ENCODE measurements around the gene ZNF573. TPM values are rescaled to one million over a fixed set of nuclear protein-coding genes. Genes with fewer than 3 reads are reported as not detected.
A peak's percentile ranks its signal among the peaks of the same experiment; 100 is the strongest.
"Not testable (repeated sequence)": the region's sequence is repeated elsewhere in the genome, so short reads cannot be mapped to it uniquely, and the experiment has no call there.

ZNF573 gene
- total RNA-seq = 10 to 100 TPM in 1 of 4 donors, 1 to 10 TPM in 3; 5.8 to 12.1 (median 7.6) TPM

DNA sequence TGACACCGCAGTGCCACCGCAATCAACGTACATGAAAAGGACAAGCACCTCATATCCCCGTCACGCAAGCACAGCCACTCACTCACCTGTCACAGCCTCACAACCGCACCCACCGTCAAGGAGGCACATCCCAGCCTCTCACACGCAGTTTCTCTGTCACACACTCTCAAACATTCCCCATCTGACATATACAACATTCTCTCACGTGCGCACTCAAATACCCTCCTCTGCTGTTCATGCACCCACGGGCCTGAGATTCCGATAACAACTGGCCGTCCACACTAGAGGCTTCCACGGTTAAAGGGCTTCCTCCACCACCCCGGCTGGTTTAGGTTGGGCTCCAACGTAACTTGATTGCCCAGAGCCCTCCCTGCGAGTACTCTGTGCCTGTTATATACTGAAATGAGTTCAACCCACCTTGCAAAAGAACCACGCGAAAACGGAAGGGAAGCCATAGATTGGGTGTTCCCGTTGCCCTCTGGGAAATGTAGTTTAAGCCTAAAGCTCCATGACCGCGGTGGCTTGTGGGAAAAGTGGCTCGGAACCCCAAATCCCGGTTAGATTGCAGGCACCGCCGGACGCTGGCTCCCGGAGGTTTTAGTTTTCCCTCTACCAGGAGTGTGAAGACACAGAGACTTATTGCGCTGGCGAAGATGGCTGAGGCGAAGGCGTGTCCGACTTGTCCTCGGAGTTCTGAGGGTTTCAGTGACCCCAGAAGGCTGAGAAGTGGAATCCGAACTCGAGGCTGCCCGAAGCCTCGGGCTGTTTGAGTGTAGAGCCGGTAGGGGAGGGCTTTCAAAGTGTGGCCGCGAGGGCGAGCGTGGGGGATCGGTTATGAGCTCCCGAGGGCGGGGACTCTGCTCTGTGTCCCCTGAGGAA is at the start of gene ZNF573:
Gene ZNF573, minus strand, starts transcription at position 460 of the 879 bp plus-strand sequence. CDS start 5,857 bp downstream, outside the sequence.
- peak; percentile 82 to 90 for TF ChIP-seq POLR2AphosphoS5 (IDR thresholded peaks at IDR 0.05)
- TF ChIP-seq EP300 (IDR thresholded peaks at IDR 0.05) = no peak
- TF ChIP-seq POLR2A (IDR thresholded peaks at IDR 0.05; ENCODE audit: low read depth) = peak; percentile 17
- TF ChIP-seq, protein P1, sequence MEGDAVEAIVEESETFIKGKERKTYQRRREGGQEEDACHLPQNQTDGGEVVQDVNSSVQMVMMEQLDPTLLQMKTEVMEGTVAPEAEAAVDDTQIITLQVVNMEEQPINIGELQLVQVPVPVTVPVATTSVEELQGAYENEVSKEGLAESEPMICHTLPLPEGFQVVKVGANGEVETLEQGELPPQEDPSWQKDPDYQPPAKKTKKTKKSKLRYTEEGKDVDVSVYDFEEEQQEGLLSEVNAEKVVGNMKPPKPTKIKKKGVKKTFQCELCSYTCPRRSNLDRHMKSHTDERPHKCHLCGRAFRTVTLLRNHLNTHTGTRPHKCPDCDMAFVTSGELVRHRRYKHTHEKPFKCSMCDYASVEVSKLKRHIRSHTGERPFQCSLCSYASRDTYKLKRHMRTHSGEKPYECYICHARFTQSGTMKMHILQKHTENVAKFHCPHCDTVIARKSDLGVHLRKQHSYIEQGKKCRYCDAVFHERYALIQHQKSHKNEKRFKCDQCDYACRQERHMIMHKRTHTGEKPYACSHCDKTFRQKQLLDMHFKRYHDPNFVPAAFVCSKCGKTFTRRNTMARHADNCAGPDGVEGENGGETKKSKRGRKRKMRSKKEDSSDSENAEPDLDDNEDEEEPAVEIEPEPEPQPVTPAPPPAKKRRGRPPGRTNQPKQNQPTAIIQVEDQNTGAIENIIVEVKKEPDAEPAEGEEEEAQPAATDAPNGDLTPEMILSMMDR (IDR thresholded peaks at IDR 0.05) = peak; percentile 4 to 28 (median 6)
- under 1% methylated on average over 37 of the region's 47 CpGs for WGBS
- Histone ChIP-seq H3K4me3 (peak within 1 kb of the TSS; percentile 57 to 85 (median 70)), H3K9me3 (peaks cover 0 to 2% (median 0%) of the 10 kb centered on the region in 4 donors), H3K36me3 (peaks cover 0 to 1% (median 0%) of the 10 kb centered on the region in 4 donors), H3K4me1 (peaks cover 6 to 21% (median 18%) of the 10 kb centered on the region in 4 donors), H3K27me3 (no peaks in the 10 kb centered on the region), H3K27ac (replicated peaks in 1 of 4) (peak within 1 kb of the TSS; percentile 80 to 89 (median 84))
- DNase-seq (ENCODE audit: extremely low spot score) = peak; percentile 97
- intact Hi-C loops (cut with DNase I) = no loop called here

DNA sequence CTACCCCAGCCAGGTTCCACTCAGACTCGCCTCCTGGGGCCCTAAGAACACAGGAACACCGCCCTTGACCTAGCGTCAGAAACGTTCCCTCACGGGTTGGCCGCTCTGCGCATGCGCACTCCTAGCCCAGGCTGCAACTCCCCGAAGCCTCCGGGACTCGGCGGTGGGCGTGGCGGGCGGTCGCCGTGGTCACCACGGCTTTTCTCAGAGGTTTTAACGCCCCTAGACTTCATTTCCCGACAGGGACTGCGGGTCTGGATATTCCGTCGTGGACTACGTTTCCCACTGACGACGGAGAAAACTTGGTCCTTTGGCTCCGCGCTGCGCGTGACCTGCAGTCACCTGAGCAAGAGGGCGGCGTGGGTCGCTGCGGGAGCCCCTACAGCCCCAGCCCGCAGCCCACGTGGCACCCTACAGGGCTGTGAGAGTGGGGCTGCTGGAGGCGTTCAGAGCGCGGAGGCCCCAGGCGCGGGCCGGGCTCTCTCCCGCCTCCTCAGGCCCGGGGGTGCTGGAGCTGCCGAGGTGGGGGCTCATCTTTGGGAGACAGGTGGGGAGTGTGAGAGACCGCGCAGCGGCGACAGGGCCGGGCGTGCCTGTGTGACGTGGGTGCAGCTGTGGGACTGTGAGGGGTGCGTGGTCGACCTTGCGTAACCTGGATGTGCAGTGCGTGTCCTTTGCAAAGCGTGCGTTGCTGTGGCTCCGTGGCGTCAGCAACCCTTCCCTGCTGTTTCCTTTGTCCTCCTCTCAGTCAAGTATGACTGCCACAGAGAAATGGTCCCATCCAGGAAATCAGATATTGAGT is 38.0 kb upstream of the ZNF573 start:
- DNase-seq (ENCODE audit: extremely low spot score) = peak; percentile 91
- intact Hi-C loops (cut with DNase I) = no loop called here
- H3K27ac ChIP-seq (replicated peaks in 1 of 4) = peak overlapping the region; percentile 52 to 76 (median 64)
- H3K4me1 ChIP-seq = peaks cover 9 to 20% (median 15%) of the 10 kb centered on the region in 4 donors
- TF ChIP-seq POLR2AphosphoS5 (IDR thresholded peaks at IDR 0.05) (peak; percentile 9 to 79), EP300 (IDR thresholded peaks at IDR 0.05) (no peak), POLR2A (IDR thresholded peaks at IDR 0.05; ENCODE audit: low read depth) (no peak)
- TF ChIP-seq, protein P1 (IDR thresholded peaks at IDR 0.05) = no peak
- WGBS = 5% methylated on average over 23 of the region's 60 CpGs
- peak overlapping the region; percentile 64 to 80 (median 72) for H3K4me3 ChIP-seq
- H3K9me3 ChIP-seq = peaks cover 0 to 27% (median 10%) of the 10 kb centered on the region in 4 donors
- peaks cover 2 to 30% (median 20%) of the 10 kb centered on the region in 4 donors for H3K36me3 ChIP-seq
- H3K27me3 ChIP-seq = no peaks in the 10 kb centered on the region

DNA sequence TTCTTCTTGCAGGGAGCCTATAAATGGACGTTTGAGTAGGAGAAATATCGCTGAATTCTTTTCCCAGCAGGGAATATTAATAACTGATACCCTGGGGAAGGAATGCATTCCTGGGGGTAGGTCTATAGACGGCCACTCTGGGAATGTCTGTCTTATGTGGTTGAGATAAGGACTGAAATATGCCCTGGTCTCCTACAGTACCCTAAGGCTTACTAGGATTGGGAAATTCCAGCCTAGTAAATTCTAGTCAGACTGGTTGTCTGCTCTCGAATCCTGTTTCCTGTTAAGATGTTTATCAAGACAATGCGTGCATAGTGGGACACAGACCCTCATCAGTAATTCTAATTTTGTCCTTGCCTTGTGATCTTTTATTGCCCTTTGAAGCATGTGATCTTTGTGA is 36.2 kb upstream of the ZNF573 start:
- DNase-seq (ENCODE audit: extremely low spot score); H3K27me3 ChIP-seq; intact Hi-C loops (cut with DNase I); H3K4me3 ChIP-seq; H3K27ac ChIP-seq (replicated peaks in 1 of 4): not testable (repeated sequence)
- 87% methylated on average over 5 of the region's 5 CpGs for WGBS
- Histone ChIP-seq H3K36me3 (peaks cover 0 to 12% (median 7%) of the 10 kb centered on the region in 4 donors), H3K4me1 (peaks cover 9 to 20% (median 15%) of the 10 kb centered on the region in 4 donors), H3K9me3 (peaks cover 0 to 35% (median 6%) of the 10 kb centered on the region in 4 donors)

DNA sequence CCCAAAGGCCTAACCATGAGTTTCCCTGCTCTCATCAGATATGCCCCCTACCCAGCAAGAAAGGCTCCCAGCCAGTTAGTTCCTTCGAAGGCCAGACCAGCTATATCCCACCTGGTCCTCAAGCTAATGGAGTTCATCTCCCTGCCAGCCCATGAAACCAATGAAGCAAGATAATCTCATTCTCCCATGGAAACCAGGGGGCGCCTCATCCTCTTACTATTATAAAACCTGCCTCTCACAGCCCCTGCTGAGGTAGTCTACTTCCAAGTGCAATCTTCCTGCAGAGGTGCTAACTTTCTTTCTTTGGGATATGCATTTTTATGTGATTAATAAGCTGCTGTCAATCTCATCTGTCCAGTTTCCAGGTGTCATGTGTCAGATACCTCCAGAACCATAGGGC is 34.0 kb upstream of the ZNF573 start:
- intact Hi-C loops (cut with DNase I) = no loop called here
- Histone ChIP-seq H3K36me3 (peaks cover 0 to 9% (median 0%) of the 10 kb centered on the region in 4 donors), H3K9me3 (peaks cover 0 to 56% (median 15%) of the 10 kb centered on the region in 4 donors), H3K27ac (replicated peaks in 1 of 4) (no peak overlapping the region), H3K4me1 (peaks cover 9 to 19% (median 15%) of the 10 kb centered on the region in 4 donors), H3K27me3 (no peaks in the 10 kb centered on the region), H3K4me3 (no peak overlapping the region)
- TF ChIP-seq POLR2AphosphoS5 (IDR thresholded peaks at IDR 0.05) = no peak
- TF ChIP-seq POLR2A (IDR thresholded peaks at IDR 0.05; ENCODE audit: low read depth) = no peak
- no peak for TF ChIP-seq EP300 (IDR thresholded peaks at IDR 0.05)
- TF ChIP-seq, protein P1 (IDR thresholded peaks at IDR 0.05) = no peak
- 89% methylated on average over 2 of the region's 2 CpGs for WGBS
- DNase-seq (ENCODE audit: extremely low spot score) = no peak
